DMS79 treated with DMSO at 0.1 percent for 48 hours (cell line): ENCODE results near the gene TBX1.
"Not testable (repeated sequence)": the region's sequence is repeated elsewhere in the genome, so short reads cannot be mapped to it uniquely, and the experiment has no call there.

ENCODE experiments used
- DNase-seq: peaks from one replicate; lab custom pipeline; 2025; lab: John Stamatoyannopoulos, UW

The TBX1 gene

DNA sequence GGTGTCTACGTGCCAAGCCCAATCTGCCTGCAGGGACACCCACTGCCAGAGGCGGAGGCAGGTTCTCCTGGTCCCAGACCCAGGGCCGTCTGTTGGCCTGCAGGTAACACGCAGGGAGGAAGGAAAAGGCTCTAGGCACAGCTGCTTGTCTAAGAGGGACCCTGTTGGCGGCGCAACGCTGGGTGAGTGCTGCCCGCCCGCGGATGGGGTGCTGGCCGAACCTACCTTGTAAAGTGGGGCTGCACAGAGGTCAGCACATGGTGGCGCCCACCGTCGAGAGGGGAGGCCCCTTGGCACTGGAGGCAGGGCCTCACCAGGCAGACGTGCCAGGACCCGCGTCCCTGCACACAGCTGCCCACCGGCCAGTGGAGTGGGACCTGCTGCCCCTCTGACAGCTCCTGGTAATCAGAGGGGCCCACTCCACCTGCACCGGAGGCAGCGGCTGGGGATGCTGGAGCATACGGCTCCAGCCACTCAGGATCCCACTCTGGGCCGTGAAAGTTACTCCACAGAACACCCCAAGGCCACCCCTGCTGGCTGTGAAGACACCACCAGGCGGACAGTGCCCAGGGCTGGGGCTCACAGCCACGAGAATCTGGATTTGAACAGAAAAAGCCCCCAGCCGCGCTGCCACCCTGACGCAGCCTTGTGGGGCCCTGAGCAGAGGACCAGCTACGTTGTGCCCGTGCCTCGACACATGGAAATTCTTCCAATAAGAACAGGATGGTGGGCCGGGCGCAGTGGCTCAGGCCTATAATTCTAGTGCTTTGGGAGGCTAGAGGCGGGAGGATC lies 24.0 kb downstream of the TBX1 start:
- no peak for DNase-seq

DNA sequence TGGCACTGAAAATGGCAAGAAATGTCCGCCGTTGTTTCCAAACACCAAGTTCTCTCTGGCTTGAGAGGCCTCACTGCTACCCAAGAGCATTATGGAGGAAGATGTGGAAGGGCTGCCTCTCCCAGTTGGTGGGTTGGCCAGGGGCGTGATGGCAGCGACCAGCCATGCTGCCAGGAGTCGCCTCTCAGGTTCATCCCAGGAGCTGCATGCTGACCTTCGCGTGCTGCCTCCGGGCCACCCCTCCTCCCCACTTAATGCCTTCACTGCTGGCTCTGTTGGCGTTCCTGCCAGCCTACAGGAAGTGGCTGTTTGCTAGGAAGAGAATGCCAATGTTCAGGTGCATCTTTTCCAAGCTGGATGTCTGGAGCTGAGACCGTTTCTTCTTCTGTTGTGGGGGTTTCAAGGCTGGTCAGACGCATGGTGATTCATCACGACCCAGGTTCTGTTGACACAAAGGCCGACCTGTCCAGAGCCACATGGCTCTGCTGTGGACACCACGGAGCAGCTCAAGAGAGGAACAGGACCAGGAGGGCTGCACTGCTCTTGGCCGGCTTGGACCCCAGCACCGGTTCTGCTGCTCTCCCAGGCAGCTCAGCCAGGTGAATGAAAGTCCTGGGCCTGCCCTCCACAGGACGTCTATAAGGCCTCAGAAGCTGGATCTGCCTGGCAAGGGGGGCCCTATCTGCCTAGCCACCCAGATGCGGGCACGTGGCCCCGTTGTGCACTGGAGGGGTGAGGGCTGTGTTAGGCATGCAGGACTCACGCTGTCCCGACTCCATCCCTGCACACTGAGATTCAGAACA lies 25.1 kb downstream of the TBX1 start:
- no peak for DNase-seq

DNA sequence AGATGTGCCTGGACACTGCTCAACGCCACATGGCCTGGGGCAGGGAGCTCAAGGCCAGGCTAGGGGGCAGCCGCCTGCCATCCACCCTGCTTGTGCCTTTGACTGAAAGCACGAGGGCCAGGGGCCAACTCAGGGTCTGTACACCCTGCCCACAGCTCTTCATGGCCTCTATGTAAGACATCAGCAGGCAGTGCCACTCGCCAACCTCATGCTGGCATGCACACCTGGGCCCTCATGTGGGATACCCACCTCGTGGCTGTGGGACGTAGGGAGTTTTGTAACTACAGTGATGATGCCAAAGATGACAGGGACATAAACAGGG lies 25.6 kb downstream of the TBX1 start:
- no peak for DNase-seq

DNA sequence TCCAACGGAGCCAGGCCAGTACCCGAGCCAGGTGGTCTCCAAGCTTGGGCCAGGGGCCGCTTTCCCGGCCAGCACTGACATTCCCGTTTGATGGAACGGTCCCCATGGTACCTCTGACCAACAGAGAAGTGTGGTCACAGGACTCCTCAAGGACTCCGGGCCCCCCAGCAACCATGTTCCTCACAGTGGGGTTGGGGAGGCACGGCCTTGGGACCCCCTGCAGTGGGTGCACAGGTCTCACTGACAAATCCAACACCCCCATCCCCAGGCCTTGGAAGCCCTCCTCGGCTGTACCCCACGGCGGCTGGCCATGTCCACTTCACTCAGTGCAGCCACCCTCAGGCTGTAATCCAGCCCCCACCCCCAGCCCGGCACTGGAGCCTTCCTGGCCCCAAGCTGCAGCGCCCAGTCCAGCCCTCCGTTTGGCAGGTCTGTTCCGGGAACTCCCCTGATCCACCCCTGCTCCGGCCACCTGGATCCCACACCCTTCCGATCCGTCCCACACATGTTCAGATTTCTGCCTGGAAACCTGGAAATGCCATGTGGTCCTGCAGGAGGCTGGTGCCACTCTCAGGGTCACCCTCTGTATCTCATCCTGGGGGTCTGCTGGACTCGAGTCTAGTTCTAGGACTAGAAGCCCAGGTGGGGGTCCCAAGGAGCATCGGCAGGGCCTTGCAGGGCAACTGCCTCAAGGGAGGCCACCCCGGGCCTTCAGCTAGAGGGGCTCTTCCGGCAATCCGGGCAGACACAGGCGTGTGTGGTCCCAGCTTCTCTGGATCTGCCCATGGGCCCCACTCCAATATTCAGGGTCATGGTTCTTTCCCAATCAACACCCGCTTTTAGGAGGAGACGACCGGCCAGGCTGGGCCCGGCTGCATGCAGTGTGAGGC lies 26.6 kb downstream of the TBX1 start:
- no peak for DNase-seq

DNA sequence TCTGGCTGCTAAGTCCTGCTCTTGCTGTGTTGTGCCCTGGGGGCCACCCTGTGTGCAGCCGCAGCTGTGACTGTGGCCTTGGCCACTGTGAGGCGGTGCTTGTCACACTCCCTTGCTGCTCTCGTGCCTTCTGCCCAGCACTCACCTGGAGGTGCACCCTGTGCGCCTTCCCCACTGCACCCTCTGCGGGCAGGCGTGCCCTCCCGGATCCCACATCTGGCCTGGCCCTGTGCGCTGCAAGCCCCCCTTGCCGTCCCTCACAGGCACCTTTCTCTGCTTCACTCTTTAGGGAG lies 27.2 kb downstream of the TBX1 start:
- no peak for DNase-seq

DNA sequence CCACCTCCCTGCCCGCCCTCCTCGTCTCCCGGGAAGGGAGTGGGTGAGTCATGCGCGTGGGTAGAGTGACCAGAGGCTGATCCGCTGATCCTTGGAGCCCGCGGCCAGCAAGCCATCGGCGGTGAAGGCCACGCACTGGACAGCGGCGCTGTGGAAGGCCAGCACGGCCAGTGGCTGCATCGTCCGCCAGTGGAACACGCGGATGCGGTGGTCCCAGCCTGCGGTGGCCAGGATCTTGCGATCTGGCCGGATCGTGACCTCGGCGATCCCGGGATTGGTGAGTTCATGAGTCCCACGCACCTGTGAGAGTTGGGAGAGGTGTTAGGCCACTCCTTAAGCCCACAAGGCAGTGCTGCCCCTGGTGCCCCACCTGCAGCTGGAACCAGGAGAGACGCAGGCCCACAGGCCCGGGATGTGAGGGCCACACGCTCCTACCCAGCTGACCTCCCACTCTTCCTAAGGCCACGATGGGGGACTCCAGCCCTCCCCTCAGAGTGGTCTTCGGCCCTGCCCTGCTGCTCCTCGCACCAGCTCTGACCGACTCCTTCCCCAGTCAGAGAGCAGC lies 28.2 kb downstream of the TBX1 start:
- no peak for DNase-seq

DNA sequence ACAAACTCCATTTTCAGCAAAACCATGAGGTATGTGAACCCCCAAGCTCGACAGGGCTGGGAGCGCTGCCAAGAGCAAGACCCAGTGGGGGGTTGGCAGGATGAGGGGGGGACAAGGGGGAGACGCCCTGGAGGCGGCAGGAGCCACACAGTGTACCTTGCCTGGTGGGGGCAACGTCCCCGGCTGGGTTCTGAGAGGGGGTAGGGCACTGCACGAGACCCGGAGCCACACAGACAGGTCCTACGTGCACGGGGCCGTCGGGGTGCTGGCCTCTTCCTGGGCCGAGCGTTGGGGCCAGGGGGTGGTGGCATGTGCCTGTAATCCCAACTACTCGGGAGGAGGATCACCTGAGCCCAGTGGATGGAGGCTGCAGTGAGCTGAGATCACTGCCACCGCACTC lies 28.8 kb downstream of the TBX1 start:
- DNase-seq = no peak

DNA sequence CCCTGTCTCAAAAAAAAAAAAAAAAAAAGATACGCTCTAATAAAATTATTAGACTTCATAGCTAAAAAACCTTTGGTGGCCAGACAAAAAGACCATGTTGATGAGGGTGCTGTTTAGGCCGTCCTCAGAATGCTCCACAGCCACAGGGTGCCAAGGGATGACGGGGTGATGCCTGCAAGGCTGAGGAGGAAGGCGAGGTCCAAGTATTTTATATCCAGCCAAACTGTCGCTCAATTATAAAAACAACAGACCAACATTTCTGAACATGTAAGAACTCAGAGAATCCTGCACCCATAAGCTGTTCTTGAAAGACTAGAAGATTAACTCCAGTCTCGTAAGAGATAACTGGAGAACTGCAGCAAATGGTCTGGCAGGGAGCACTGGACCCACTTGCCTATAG lies 29.2 kb downstream of the TBX1 start:
- DNase-seq = no peak

DNA sequence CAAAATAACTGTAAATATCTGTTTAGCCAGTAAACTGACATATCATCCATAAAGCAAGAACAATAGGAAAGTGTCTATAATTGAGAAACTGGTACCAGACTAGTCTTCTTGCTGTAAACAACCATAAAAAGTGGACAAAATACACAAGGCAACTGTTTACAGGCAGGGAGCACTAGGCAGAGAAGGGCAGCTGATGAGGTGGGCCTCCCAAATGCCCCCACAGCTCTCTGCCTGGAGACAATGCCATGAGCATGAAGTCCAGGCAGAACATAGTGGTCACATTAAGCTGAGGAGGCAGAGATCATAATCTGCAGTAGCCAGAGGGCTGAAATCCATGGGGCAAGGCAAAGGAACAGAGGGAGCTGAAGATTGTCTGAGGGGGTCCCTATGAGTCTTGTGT lies 30.7 kb downstream of the TBX1 start:
- no peak for DNase-seq

DNA sequence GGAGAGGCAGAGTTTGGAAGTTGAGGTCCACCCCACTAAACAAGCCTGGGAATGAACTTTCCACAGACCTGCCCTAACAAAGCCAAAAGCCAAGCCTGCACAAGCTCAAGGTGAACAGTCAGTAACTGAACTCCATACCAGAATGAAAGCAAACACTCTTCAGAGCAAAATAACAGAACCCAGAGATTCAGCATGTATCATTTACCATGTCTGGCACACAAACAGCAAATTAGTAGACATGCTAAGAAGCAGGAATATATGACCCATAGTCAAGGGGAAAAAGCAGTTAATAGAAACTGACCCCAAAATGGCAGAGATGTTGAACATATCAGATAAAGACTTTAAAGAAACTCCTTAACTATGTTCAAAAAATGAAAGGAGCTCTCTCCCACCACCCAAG lies 31.3 kb downstream of the TBX1 start:
- DNase-seq = no peak

DNA sequence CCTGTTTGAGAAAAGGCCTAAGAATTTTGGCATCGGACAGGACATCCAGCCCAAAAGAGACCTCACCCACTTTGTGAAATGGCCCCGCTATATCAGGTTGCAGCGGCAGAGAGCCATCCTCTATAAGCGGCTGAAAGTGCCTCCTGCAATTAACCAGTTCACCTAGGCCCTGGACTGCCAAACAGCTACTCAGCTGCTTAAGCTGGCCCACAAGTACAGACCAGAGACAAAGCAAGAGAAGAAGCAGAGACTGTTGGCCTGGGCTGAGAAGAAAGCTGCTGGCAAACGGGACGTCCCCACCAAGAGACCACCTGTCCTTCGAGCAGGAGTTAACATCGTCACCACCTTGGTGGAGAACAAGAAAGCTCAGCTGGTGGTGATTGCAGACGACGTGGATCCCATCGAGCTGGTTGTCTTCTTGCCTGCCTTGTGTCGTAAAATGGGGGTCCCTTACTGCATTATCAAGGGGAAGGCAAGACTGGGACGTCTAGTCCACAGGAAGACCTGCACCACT lies 31.9 kb downstream of the TBX1 start:
- not testable (repeated sequence) for DNase-seq

DNA sequence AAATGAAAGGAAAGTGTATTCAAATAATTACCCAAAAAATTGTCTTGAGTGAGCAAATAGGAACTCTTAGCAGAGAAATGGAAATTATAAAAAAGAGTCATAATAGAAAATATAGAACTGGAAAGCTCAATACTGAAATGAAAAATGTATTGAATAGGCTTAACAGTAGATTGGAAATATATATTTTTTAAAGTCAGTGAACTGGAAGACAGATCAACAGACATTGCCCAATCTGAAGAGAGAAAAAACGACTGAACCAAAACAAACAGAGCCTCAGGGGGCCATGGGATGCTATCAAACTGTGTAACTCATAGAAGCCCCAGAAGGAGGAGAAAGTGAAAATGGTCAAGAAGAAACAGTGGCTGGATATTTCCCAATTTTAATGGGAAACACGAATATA lies 32.6 kb downstream of the TBX1 start:
- DNase-seq = no peak

DNA sequence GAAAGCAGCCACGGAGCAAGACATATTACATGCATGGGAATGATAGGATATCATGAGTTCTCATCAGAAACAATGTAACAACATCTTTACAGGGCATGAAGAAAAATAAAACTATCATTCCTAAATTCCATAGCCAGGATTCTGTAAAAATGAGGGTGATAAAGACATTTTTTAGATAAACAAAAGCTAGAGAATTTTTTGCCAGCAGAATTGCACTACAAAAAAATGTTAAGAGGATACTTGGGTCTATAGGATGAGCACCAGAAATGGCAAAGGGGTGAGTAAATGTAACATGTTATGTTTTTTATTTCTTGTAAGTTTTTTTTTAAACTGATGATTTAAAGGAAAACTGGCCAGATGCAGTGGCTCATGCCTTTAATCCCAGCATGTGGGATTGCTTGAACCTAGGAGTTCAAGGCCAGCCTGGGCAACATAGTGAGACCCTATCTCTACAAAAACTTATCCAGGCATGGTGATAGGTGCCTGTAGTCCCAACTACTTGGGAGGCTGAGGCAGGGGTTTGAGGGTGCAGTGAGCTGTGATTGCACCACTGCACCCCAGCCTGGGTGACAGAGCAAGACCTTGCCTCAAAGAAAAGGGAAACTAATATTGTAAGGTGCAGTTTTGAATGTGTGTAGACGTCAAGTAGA lies 33.2 kb downstream of the TBX1 start:
- DNase-seq = no peak

DNA sequence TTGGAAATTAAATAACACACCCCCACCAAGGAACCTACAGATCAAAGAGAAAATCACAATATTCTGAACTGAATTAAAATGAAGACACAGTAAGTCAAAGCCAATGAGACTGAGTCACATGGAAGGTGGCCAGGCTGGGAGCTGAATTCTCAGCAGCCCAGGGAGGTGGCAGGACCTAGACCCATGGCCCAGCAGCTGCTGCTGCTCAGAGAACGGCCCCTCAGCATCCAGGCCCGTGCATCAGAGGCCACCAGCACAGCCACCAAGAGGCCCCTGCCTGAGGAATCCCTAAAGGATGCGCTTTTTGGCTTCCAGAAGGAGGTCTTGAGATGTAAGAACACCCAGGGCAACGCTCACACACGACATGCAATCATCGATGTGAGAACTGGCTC lies 35.0 kb downstream of the TBX1 start:
- no peak for DNase-seq

DNA sequence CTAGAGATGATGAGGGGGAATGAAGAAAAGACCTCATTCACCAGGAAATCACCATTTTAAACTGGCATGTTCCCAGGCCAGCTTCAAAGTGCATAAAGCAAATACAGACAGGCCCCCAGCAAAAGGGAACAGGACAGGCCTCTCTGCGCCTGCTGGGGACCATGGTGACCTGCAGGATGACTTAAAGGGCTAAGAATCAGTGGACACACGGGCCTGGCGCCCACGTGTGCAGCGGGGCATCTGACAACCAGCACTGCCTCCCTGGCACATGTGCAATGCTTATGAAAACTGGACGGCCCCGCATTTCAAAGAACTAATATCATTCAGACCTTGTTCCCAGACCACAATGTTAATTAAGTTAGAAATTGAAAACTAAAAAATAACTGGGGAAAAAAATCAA lies 35.6 kb downstream of the TBX1 start:
- no peak for DNase-seq

DNA sequence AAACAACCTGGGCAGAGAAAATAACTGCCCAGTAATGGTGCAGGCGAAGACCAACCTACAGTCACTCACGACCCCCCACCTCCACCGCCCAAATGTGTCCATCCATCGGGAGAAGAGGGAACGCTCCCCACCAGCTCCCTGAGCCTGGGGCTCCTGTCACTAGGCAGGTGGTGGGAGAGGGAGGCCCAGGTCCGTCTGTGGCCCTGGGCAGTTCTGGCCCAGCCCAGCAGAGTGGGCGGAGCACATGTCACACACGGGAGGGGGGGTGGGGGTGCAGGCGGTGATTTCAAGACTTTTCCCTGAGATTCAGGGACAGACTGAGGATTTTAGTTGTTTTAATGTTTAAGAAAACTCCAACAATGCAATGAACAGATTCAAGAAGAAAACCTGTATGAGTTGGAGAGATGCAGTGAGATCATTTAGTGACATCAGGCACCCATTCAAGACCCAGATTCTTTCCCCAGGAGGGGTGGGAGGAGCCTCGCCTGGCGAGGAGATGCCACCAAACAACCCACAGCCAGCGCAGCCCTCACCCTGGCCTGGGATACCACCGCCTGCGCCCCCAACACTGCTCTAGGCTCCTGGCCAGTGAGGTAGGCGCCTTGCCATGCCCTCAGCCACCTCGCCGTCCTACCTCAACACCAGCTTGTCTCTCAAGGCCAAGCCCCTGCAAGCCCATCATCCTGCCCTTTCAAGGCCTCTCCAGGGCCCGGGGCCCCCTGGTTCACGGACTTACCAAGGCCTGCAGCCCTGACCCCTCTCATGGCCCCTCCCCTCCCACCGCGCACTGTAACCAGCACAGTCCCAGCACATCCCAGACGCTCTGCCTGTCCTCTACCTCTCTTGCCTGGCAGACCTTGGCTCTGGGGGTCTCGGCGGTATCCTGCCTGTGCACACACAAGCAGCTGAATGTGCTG lies 36.8 kb downstream of the TBX1 start:
- DNase-seq = no peak

DNA sequence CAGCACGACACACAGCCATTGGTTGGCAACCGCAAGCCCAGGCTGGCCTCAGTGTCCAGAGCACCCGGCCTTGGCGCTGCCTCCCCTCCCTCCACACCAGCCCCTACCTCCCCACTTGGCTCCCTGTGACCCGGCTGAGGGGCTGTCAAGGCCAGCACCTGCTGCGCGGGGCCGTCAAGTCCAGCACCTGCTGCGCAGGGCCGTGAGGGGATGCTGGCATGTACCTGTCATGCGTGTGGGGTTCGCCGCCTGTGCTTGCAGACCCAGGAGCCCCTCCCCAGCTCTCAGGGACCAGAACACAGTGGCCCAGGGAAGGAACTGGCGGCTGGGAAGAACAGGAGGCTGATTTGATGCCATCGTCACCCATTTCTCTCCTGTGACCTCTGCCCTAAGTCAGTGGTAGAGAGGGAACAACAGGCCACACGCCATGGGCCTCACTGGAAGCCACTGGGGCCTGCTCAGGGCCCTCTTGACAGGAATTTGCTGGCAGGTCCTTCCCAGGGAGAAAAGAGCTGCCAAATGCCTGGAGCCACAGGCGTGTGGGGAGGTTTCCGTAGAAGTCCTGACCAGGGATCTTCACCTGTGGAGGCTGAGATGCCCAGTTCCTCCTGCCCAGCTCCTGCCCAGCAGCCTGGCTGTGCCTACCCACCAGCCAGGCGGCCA lies 37.6 kb downstream of the TBX1 start:
- DNase-seq = no peak

DNA sequence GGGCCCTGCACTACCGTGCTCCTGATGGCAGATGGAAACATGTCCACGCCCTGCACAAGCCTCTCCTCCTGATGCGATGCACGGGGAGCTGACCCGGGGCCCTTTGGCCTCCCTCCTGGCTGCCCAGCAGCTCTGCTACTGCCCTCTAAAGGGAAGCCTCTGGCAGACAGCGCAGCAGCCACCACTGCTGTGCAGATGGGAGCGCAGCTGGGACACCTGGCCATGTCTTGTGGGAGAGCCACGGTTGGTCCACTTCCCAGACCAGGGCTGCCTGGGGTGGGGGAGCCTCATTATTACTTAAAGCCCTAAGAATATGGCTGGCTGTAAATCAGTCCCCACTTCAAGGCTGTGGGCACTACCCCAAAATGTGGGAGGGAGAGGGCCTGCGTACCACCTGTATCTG lies 38.3 kb downstream of the TBX1 start:
- no peak for DNase-seq

DNA sequence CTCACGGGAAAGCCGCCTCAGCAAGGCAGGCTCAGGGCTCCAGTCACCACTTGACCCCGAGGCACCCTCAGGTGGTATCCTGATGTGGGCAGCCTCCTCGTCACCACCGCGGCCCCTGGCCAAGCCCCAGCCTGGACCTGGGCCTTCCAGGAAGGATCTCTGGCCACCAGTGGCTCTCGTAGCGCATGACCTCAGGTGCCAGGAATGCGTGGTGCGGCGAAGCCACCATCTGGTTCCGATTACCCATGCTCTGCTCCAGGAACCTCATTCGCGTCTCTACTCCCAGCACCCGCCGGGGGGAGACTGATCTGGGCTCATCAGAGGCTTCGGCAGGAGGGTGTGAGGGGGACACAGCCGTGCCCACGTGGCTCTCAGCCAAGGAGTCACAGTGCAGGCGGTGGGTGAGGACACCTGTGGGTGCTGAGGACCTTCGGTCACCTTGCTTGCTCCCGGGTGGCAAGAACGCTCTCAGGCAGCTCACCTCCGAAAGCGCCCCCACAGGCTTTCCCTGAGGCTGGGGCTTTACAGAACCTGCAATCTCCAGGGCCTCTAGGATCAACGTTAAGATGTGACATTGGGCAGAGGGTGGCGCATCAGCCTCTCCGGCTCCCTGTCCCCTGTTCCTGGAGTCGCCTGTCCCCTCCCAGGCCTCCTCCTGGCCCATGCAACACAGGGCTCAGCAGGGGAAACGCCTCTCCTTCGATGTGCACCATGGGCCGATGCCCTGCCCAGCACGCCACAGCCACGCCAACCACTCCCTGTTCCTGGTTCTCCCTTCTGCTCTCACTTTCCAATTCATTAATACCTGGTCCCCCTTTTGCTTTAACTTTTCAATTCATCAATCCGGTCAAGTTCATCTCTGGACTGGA lies 39.0 kb downstream of the TBX1 start:
- no peak for DNase-seq
